Suppressor macrophage treated with lipopolysaccharide for 1 hour (primary cell): Measurements from ENCODE around the gene SLC6A3.

Source experiments
- DNase-seq, 3 donors: peaks; one replicate each; pipeline ENCODE4 v3.0.0-alpha.2; 2020 to 2022

The SLC6A3 gene

DNA sequence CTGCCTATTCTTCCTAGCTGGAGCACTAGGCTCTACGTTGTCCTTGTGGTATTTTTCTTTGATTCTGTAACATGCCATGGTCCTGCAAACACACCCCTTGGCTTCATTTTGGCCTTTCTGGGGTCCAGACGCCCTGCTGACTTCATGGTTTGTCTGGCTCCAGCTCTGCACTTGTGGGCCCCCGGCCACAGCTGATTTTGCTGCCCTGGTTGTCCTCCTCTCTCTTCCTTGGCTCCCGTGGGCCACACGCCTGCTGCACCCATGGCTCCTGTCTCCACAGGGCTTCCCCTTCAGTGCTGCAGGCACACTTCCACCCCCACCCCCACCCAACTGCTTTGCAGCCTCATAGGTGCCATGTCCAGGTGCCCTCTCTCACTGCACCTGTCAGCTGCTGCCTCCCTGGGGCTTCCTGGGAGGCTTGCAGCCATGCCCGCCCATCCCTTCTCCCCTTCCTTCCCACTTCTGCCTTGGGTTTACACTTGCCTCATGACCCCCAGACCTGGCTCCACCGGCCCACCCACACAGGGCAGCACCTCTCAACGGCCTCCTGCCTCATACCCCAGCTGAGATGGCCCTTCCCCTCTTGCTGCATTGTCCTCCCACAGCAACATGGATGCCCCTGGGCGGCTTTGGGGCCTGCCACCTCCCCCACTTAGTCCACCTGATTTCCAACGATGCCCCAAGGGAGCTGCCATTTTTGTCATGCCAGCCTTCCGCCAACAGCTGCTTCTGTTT, 25.6 kb downstream of the SLC6A3 start:
- DNase-seq = no peak

DNA sequence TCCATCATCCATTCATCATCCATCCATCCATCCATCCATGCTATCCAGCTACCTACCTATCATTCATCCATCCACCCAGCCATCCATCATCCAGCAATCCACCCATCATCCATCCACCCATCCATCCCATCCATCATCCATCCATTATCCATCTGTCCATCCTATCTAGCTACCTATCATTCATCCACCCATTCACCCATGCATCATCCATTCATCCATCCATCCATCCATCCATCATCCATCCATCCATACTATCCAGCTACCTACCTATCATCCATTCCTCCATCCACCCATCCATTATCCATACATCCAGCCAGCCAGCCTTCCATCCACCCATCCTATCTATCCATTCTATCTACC, 26.3 kb downstream of the SLC6A3 start:
- DNase-seq = no peak

DNA sequence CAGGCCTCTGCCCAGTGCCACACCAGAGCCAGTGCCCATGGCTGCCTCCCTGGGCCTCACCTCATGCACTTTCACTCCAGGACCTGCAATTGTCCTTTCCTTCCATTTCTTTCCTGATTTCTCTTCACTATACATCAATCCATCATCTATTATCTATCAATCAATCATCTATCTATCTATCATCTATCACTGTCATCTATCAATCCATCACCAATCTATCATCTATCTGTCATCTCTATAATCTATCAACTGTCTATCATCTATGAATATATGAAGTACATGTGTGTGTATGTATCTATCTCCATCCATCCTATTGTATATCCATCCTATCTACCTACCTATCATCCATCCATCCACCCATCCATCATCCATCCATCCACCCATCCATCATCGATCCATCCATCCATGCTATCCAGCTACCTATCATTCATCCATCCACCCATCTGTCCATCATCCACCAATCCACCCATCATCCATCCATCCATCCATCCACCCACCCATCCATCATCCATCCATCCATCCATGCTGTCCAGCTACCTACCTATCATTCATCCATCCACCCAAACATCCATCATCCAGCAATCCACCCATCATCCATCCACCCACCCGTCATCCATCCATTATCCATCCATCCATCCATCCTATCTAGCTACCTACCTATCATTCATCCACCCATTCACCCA, 26.9 kb downstream of the SLC6A3 start:
- no peak for DNase-seq

DNA sequence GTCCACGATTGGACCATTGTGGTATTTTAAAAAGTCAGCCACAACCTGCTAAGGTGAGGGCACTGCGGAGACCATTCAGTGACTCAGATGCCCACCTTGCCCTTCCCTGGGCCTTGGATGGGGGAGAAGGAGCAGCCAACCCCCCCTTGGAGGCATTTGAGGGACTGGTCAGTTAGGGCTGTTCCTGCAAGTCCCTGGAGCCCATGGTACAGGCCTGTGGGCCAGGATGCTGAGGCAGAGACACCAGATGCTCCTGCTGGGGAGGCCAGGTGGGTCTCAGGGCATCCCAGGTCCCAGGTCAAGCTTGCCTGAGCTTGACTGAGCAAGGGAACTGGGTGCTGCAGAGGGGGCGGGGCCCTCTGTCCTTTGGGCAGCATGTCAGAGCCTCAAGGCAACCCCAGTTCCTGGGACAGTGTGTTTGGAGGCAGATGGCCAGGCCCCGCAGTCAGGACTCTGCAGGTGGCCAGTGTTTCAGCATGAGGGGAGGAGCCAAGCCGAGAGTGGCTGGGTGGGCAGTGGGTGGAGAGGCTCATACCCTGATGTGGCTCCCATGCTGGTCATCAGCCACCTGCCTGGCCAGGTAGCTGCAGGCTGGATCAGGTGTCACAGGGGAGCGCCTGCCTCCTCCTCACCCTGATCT, 27.5 kb downstream of the SLC6A3 start:
- no peak for DNase-seq

- DNase-seq = no peak
Measured at GRCh38 chr5:1416856-1417469, 28.3 kb downstream of the SLC6A3 start.

DNA sequence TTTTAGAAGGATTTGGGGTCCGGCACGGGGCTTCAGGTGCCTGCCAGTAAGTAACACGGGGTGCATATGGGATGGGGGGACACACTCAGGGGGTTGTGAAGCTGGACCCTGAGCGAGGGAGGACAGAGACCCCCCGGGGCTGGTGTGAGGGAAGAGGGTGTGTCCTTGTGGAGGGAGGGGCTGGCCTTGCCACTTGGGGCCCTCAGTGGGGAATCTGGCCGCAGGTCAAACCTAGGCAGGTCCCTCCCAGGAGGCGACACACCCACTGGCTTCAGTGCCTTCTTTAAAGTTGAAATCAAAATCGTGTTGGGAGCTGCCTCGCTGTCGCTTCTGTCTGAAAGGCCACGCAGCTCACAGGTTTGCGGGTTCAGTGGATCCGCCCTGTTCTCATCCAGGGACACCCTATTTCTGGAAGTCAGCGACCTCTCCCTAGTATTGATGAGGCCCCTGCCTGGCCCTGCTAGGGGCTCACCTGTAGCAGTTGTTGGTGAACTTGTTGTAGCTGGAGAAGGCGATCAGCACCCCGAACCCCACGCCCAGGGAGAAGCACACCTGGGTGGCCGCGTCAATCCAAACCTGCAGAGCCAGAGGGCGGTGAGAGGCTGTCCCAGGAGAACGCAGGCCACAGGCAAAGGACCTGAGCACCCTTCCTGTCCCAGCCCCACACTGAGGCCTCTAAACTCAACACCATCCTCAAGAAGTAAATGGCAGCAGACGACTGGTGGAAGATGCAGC, 29.4 kb downstream of the SLC6A3 start:
- DNase-seq = no peak

DNA sequence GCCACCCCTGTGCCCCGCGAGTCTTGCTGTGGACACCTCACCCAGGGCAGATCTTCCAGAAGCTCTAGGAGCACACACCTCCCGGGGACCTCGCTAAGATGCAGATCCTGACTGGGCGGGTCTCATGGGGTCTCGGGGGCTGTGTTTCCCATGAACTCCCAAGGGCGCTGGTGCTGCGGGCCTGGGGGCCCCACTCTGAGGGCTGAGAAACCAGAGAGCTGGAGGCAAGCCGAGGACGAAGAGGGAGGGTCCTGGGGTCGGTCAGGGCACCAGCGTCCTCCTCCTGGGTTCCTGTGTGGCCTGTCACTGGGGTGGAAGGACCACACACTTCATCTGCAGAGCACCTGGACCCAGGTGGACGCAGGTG, 30.2 kb downstream of the SLC6A3 start:
- no peak for DNase-seq

DNA sequence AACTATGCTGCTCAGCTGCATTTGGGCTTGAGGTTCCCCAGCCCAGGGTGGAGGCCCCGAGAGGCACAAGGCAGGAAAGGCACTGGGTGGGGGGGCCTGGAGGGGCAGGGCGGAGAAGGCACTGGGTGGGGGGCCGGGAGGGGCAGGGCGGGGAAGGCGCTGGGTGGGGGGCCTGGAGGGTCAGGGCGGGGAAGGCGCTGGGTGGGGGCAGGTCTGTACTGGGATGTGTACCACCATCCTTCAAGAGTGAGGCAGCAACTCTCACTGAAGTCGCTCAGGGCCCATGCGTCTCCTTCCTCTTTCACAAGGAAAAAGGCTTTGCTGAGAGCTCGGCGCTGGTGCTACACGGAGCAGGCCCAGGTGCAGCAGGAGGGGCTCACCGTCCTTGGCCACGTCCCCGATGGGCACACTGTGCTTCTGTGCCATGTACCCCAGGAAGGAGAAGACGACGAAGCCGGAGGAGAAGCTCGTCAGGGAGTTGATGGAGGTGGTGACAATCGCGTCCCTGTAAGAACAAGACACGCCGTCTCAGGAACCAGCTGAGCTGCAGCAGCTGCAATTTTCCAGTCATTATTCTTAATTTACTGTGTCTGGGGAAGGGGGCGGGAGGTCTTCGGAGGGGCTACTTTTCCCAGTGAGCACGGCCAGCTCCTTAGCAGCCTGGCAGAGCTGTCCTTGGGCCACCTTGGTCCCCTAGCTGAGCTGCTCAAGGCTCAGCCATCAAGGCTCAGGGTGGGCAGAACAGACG, 30.8 kb downstream of the SLC6A3 start:
- DNase-seq = peak in 2 of 3 donors; percentile 3 to 7

DNA sequence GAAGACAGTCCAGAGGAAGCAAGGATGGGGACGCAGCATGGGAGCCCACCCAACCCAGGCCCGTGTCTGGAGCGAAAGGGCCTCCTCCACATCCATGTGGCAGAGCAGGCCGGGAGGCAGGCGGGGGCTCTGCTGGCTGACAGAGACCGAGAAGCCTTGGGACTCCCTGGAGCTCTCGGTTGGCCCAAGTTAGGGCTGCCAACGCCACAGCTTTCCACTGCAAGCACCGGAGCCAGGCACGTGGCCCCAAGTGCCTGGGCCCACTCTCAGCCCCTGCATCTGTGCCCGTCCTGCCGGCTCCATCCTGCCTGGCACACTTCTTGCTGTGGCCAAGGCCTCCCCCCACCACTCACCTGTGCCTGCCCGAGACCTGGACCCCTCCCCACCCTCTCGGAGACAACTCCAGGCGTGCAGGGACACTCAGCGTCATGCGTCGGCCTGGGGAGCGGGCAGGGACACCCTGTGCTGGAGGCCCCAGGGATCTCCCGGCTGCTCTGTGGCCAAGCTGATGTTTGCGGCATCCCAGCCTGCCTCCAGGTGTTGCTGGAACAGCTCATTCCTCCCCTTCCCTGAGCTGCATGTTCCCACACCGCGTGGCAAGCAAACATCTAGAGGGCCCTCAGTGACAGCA, 31.5 kb downstream of the SLC6A3 start:
- no peak for DNase-seq

- DNase-seq = no peak
Measured at GRCh38 chr5:1413211-1413610, 32.0 kb downstream of the SLC6A3 start.

DNA sequence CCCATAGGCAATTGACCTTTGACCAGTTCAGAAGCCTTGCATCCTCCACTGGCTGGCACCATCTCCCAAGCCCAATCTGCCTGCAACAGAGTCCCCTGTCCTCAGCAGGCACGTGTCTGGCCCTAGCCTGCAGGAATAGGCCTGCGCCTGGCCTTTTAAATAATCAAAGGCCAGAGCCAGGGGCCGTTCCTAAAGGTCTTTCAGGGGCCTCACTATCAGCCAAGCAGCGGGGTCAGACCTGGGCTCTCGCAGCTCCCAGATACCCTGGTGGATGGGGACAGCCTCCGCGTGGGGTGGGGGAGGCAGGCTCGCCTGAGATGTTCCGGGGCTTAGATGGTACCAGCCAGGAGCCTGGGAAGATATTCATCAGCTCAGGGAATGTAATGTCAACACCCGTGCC, 32.6 kb downstream of the SLC6A3 start:
- DNase-seq = no peak

GRCh38 chr5:1412163-1412562, 33.1 kb downstream of the SLC6A3 start:
- no peak for DNase-seq

- no peak for DNase-seq
Measured at GRCh38 chr5:1411099-1411498, 34.1 kb downstream of the SLC6A3 start.

DNA sequence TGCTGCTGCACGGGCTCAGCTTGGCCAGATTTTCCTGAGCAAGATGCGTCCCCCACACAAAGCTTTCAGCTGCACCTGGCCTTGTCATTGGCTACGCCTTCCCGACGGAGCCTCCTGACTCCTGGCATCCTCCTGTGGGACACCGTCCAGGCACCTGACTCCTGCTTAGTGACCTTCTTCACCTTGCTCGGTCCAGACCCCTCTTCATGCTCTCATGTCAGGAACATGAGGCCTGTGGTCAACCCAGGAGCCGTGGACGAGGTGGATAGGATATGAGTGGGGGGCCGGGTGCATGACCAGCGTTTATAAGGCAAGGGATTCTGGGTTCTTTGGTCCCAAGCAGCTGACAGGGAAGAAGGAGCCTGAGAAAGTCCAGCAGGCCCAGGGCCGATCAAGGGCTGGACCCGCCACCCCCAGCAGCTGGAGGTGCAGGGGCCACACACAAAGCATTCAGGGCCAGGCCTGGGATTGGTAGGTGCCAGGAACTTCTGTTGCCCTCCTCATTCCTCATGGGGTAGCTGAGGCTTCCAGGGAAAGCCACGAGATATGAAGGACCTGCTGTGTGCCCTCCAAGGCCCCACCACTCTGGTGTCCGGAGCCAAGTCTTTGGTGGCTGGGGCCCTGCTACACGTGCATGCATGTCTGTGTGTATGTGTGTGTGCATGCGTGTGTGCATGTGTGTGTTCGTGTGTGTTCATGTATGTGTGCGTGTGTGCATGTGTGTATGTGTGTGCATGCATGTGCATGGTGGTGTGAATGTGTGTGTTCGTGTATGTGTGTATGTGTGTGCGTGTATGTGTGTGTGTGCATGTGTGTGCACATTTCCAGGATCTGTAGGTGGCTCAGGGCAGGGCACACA, 34.9 kb downstream of the SLC6A3 start:
- no peak for DNase-seq

DNA sequence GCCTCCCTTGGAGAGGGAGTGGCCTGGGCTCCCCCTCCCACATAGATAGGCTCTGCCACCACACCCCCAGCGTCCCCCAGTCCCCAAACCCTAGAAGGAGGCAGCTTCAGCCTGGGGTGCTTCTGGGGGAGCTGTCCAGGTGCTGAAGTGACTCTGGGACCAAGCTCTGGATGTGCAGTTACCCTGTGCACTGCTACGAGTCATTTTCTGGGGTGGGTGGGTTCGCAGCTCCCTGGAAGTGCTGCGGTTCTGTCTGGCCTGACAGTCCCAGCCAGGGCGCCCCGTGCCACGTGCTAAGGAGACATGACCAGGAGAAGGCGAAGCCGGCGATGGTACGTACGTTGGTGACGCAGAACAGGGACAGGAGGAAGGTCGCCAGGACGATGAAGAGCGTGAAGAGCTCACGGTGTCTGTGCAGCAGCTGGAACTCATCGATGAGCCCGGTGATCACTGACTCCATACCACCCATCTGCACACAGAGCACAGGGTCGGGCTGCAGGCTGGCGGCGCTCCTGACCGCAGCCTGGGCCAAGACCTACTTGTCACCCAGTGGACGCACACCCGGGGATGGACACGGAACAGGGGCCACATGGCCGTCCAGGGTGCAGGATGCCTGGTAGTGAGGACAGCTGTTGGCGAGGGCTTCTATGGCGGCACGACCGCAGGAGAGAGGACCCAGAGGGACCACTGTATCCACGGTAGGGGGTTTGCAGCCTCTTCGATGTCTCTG, 35.7 kb downstream of the SLC6A3 start:
- DNase-seq = peak in 2 of 3 donors; percentile 40 to 63

DNA sequence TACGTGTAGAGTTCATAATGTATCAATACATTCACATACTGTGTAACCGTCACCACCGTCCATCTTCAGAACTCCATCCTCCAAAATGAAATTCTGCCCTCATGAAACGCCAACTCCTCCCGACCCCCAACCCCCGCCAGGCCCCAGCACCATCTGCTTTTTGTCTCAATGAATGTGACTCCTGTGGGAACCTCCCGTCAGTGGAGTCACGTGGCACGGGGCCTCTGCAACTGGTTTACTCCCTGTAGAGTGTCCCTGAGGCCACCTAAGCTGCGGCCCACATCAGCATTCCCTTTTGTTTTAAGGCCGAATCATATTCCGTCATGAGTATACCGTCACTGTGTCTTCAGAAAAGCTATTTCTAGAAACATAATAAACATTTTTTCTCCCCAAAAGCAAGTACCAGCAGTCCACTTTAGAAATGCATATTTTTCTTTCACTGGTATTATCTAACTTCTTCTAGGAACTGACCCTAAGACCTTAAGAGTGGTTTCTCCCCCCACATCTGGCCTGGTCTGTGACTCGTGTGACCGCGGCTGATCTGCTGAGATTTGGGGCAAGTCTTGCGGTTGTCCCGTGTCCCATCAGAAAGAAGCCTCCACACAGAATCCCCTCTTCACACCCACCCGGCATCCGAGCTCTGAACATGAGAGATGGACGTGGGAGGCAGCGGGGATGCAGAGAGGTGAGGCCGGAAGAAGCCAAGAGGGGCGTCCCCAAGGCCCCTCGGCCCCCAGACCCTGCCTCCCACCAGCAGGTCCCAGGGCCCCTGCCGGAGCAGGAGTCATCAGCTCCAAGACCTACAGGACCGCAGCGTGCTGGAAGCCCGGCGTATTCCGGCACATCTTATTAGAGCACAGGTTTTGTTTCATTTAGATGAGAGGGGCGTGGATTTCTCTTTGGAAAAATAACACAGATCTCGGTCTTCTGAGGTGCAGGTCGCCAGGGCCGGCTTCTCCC, 38.3 kb downstream of the SLC6A3 start:
- DNase-seq = no peak

DNA sequence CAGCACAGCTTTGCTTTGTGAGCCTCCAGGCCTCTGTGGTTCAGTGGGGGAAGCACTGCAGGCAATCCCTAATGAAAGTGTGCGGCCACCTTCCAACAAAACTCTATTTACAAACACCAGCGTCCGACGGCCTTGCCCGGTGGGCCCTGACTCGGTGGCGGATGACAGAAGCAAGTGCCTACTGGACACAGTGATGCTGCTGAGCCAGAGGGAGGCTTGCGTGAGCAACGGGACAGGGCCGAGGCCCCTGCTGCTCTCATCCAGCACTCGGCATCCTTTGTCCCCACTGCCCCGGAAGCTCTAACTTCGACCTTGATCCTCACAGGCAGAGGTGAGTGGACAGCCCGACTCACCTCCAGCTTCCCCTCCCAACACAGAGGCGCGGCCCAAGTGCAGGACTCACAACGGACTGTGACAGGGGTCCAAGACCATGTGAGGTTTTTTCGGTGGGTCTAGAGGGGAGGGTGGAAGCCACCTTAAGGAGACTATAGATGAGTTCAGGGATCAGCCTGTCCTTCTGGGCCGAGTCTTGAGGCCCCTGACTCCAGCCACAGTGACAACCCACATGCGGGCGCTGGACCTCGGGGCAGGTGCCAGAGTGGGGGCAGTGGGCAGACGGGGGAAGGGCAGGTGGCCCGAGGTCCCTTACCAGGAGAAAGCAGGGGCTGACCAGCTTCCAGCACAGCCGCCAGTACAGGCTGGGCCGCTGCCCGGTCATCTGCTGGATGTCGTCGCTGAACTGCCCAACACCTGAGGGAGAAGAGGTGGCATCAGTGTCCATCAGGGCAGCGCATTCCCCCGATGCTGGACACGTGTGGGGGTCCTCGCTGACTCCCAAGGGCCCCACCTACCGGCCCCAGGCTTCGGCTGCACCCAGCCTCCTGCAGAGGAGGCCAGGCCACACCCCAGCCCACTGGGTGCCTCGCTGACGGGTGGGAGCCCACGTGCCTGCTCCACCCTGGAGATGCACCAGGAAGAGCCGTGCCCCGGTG, 39.4 kb downstream of the SLC6A3 start:
- no peak for DNase-seq

- DNase-seq = no peak
Measured at GRCh38 chr5:1405121-1405520, 40.1 kb downstream of the SLC6A3 start.
